MG63 (cell line): ENCODE measurements around the gene TRIML2. TPM values are rescaled to one million over a fixed set of nuclear protein-coding genes. Genes with fewer than 3 reads are reported as not detected.
"Not testable (repeated sequence)": the region's sequence is repeated elsewhere in the genome, so short reads cannot be mapped to it uniquely, and the experiment has no call there.

ENCODE experiments used
- DNase-seq: peaks from one replicate; pipeline ENCODE4 v3.0.0-alpha.2; 2020
- H3K27me3 ChIP-seq: fragments of 250-450 bp; sonication (Bioruptor Pico); 2 replicates; pipeline ENCODE4 v1.5.1; 2020; ENCODE audit warnings: mild to moderate bottlenecking, moderate library complexity
- H3K36me3 ChIP-seq: fragments of 250-450 bp; sonication (Bioruptor Pico); 2 replicates; pipeline ENCODE4 v1.5.1; 2020; ENCODE audit warnings: mild to moderate bottlenecking, moderate library complexity
- H3K4me3 ChIP-seq: fragments of 250-450 bp; sonication (Bioruptor Pico); 2 replicates; pipeline ENCODE4 v1.5.1; 2020; ENCODE audit warnings: mild to moderate bottlenecking, moderate library complexity
- H3K9me3 ChIP-seq: fragments of 250-450 bp; sonication (Bioruptor Pico); 2 replicates; pipeline ENCODE4 v1.5.1; 2020; ENCODE audit warnings: mild to moderate bottlenecking, moderate library complexity
- total RNA-seq: library from RNA; depleted of rRNA; stranded (reverse); fragments of >200 nt; shearing (Covaris generic); gene quantifications from 2 replicates; pipeline ENCODE4 v1.2.3, GENCODE V29; 2014; ENCODE audit warnings: low replicate concordance

TRIML2 gene
- total RNA-seq, 1 experiment from 2014 or later, result not detected

GRCh38 chr4:188113156-188113555 is 3.8 kb upstream of the TRIML2 start:
- H3K27me3 ChIP-seq, result no peaks in the 10 kb centered on the region
- no peak overlapping the region for H3K4me3 ChIP-seq
- H3K36me3 ChIP-seq, result no peaks in the 10 kb centered on the region
- no peaks in the 10 kb centered on the region for H3K9me3 ChIP-seq
- DNase-seq, result no peak

- H3K4me3 ChIP-seq, result no peak overlapping the region
- no peaks in the 10 kb centered on the region for H3K36me3 ChIP-seq
- H3K27me3 ChIP-seq, result no peaks in the 10 kb centered on the region
- DNase-seq, result no peak
- H3K9me3 ChIP-seq, result no peaks in the 10 kb centered on the region
These were observed 2.6 kb upstream of the TRIML2 start for GRCh38 chr4:188111955-188112354.

- no peaks in the 10 kb centered on the region for H3K36me3 ChIP-seq
- H3K9me3 ChIP-seq, result no peaks in the 10 kb centered on the region
- DNase-seq, result no peak
- no peaks in the 10 kb centered on the region for H3K27me3 ChIP-seq
- no peak overlapping the region for H3K4me3 ChIP-seq
These were observed 1.5 kb upstream of the TRIML2 start for GRCh38 chr4:188110741-188111471.

- Histone ChIP-seq H3K9me3 (no peaks in the 10 kb centered on the region), H3K36me3 (no peaks in the 10 kb centered on the region), H3K4me3 (no peak overlapping the region), H3K27me3 (no peaks in the 10 kb centered on the region)
- DNase-seq, result no peak
These were observed 633 bp upstream of the TRIML2 start for GRCh38 chr4:188110036-188110435.

GRCh38 chr4:188107931-188108843 is 1.2 kb downstream of the TRIML2 start:
- Histone ChIP-seq H3K27me3 (no peaks in the 10 kb centered on the region), H3K4me3 (no peak overlapping the region), H3K36me3 (no peaks in the 10 kb centered on the region), H3K9me3 (no peaks in the 10 kb centered on the region)
- DNase-seq, result no peak

GRCh38 chr4:188106454-188106853 is 2.9 kb downstream of the TRIML2 start:
- Histone ChIP-seq H3K9me3 (no peaks in the 10 kb centered on the region), H3K4me3 (no peak overlapping the region), H3K27me3 (no peaks in the 10 kb centered on the region), H3K36me3 (no peaks in the 10 kb centered on the region)
- DNase-seq, result no peak

- H3K36me3 ChIP-seq, result no peaks in the 10 kb centered on the region
- no peak overlapping the region for H3K4me3 ChIP-seq
- no peak for DNase-seq
- no peaks in the 10 kb centered on the region for H3K27me3 ChIP-seq
- no peaks in the 10 kb centered on the region for H3K9me3 ChIP-seq
These were observed 16.6 kb downstream of the TRIML2 start for GRCh38 chr4:188092824-188093223.

GRCh38 chr4:188086858-188087257 is 22.5 kb downstream of the TRIML2 start:
- Histone ChIP-seq H3K4me3 (no peak overlapping the region), H3K9me3 (no peaks in the 10 kb centered on the region), H3K27me3 (no peaks in the 10 kb centered on the region), H3K36me3 (no peaks in the 10 kb centered on the region)
- no peak for DNase-seq

- H3K4me3 ChIP-seq, result no peak overlapping the region
These were observed 26.6 kb downstream of the TRIML2 start for GRCh38 chr4:188082796-188083195.

GRCh38 chr4:188078116-188078515 is 31.3 kb downstream of the TRIML2 start:
- no peak for DNase-seq
- no peak overlapping the region for H3K4me3 ChIP-seq
- no peaks in the 10 kb centered on the region for H3K36me3 ChIP-seq
- H3K27me3 ChIP-seq, result no peaks in the 10 kb centered on the region
- H3K9me3 ChIP-seq, result no peaks in the 10 kb centered on the region

More at GRCh38 chr4:188082796-188083195, 26.6 kb downstream of the TRIML2 start:
- Histone ChIP-seq H3K9me3 (no peaks in the 10 kb centered on the region), H3K36me3 (no peaks in the 10 kb centered on the region), H3K27me3 (no peaks in the 10 kb centered on the region)
- no peak for DNase-seq

- H3K27me3 ChIP-seq, result no peaks in the 10 kb centered on the region
- no peaks in the 10 kb centered on the region for H3K36me3 ChIP-seq
- no peaks in the 10 kb centered on the region for H3K9me3 ChIP-seq
- no peak for DNase-seq
- H3K4me3 ChIP-seq, result no peak overlapping the region
These were observed 33.2 kb downstream of the TRIML2 start for GRCh38 chr4:188076169-188076568.

- H3K36me3 ChIP-seq, result no peaks in the 10 kb centered on the region
- DNase-seq, result no peak
- no peaks in the 10 kb centered on the region for H3K9me3 ChIP-seq
- H3K27me3 ChIP-seq, result no peaks in the 10 kb centered on the region
- H3K4me3 ChIP-seq, result no peak overlapping the region
These were observed 48.3 kb downstream of the TRIML2 start for GRCh38 chr4:188061083-188061482.

- no peak for DNase-seq
These were observed 56.1 kb downstream of the TRIML2 start for GRCh38 chr4:188053302-188053701.

GRCh38 chr4:188046657-188047056 is 62.7 kb downstream of the TRIML2 start:
- Histone ChIP-seq H3K9me3 (no peaks in the 10 kb centered on the region), H3K4me3 (no peak overlapping the region), H3K27me3 (no peaks in the 10 kb centered on the region), H3K36me3 (no peaks in the 10 kb centered on the region)
- no peak for DNase-seq

More at GRCh38 chr4:188053302-188053701, 56.1 kb downstream of the TRIML2 start:
- Histone ChIP-seq H3K4me3 (no peak overlapping the region), H3K27me3 (no peaks in the 10 kb centered on the region), H3K9me3 (no peaks in the 10 kb centered on the region), H3K36me3 (no peaks in the 10 kb centered on the region)

GRCh38 chr4:188045461-188045860 is 63.9 kb downstream of the TRIML2 start:
- not testable (repeated sequence) for H3K27me3 ChIP-seq, H3K9me3 ChIP-seq, H3K4me3 ChIP-seq, H3K36me3 ChIP-seq, DNase-seq

GRCh38 chr4:188043154-188043553 is 66.2 kb downstream of the TRIML2 start:
- Histone ChIP-seq H3K4me3 (no peak overlapping the region), H3K9me3 (no peaks in the 10 kb centered on the region), H3K27me3 (no peaks in the 10 kb centered on the region), H3K36me3 (no peaks in the 10 kb centered on the region)
- no peak for DNase-seq

GRCh38 chr4:188042191-188042590 is 67.2 kb downstream of the TRIML2 start:
- DNase-seq, result no peak
- Histone ChIP-seq H3K27me3 (no peaks in the 10 kb centered on the region), H3K9me3 (no peaks in the 10 kb centered on the region), H3K36me3 (no peaks in the 10 kb centered on the region), H3K4me3 (no peak overlapping the region)
